HuH-7 (cell line): Measurements from ENCODE around the gene CDC37.

Experiments used
- DNase-seq: peaks from one replicate; pipeline ENCODE4 v3.0.0; 2011; ENCODE audit warnings: low spot score

The CDC37 gene

DNA sequence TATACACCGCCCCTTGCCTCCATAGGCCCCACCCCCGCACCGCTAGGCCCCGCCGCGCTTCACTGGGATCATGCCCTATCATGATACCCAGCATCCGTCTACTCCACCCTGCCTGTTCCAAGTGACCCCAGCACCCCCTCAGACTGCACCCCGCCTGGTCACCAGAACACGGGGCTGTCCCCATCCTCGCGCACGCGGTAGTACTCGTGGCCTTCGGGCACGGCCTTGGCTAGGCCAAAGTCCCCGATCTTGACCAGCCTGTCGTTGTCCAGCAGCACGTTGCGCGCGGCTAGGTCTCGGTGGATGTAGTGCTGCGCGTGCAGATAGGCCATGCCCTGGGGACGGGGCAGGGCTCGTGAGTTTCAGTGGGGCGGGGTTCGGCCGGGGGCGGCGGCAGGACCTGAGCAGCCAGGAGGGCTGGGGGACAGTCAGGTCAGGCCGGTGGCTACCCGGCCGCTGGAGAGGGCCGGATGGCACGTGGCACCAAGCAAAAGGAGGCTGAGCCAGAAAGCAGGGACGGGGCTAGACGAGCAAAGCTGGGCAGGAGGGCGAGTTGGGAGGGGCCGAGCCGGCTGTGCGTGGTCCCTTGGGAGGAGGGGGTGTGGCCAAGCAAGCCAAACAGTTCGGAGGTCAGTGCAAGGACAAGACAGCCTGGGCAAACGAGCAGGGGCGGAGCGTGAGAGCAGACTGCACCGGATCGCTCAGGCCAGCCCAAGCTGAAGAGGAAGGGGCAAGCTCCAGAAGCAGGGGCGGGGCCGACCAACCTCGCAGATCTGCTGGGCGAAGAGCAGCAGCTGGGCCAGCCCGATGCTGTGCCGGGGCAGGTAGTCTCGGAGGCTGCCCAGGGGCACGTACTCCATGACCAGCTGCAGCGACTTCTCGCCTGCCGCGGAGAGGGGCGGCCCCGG is 50.3 kb downstream of the CDC37 start:
- no peak for DNase-seq

DNA sequence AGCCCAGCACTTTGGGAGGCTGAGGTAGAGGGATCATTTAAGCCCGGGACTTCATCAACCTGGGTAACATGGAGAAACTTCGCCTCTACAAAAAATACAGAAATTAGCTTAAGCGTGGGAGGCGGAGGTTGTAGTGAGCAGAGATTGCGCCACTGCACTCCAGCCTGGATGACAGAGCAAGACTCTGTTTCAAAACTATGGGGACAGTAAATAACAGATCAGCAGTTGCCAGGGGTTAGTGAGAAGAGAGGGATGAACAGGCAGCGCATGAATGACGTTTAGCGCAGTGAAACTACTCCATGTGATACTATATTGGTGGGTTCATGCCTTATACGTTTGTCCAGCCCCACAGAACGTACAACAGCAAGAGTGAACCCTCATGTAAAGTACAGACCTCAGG is 56.8 kb downstream of the CDC37 start:
- DNase-seq = no peak

DNA sequence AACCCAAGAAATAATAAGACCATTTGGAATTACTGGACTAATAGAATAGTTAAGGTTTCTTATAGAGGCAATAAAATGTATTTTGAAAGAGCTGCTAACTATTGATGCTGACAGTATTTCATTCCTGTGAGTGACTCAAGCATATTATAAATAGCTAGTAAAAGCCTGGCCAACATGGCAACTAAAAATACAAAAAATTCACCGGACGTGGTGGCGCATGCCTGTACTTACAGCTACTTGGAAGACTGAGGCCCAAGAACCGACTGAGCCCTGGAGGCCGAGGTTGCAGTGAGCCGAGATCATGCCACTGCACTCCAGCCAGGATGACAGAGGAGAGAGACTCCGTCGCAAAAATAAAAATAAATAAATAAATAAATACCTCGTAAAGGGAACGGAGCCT is 58.6 kb downstream of the CDC37 start:
- DNase-seq = no peak

DNA sequence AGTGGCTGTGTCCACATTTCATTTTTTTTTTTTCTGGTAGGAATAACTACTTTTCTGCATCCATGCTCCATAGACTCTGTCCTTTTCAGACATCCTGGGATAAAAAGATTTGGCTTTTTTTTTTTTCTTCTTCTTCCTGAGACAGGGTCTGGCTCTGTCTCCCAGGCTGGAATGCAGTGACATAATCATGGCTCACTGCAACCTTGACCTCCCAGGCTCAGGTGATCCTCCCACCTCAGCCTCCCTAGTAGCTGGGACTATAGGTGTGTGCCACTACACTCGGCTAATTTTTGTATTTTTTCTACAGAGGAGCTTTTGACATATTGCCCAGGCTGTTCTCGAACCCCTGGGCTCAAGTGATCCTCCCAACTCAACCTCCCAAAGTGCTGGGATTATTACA is 59.8 kb downstream of the CDC37 start:
- DNase-seq = no peak
